ENCODE measurements around the gene DGAT2. TPM values are rescaled to one million over a fixed set of nuclear protein-coding genes. Genes with fewer than 3 reads are reported as not detected.
A peak's percentile ranks its signal among the peaks of the same experiment; 100 is the strongest.

DGAT2 gene
- total RNA-seq, 4 donors from 2014 or later, result 22.9 to 194 (median 52.8) TPM

DNA sequence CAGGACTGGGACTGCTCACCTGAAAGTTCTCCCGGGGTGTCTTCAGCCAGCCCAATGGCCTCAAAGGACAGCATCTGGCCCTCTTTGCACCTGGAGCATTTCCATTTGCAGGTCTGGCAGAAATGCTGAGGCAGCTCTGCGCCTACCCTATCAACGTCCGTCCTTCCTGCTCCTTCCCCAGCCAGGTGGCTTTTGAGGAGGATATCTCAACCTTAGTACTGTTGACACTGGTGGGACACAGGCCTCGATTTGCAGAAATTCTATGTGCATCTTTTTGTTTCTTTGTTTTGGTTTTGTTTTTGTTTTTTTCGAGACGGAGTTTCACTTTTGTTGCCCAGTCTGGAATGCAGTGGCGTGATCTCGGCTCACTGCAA, 45.9 kb upstream of the DGAT2 start:
- Histone ChIP-seq H3K4me1 (peaks cover 0 to 4% (median 0%) of the 10 kb centered on the region in 4 donors), H3K4me3 (no peak overlapping the region), H3K27ac (peak overlapping the region in 1 of 4 donors; percentile 68), H3K36me3 (no peaks in the 10 kb centered on the region), H3K27me3 (no peaks in the 10 kb centered on the region), H3K9me3 (no peaks in the 10 kb centered on the region)
- no peak for DNase-seq (ENCODE audit: low spot score in 2 of 2)
- WGBS, 2 donors, result 86 to 89% methylated on average over 9 of the region's 9 CpGs
- TF ChIP-seq POLR2A (IDR thresholded peaks at IDR 0.05), result no peak
- no peak for TF ChIP-seq CTCF (IDR thresholded peaks at IDR 0.05)
- no peak for TF ChIP-seq EP300 (IDR thresholded peaks at IDR 0.05)

DNA sequence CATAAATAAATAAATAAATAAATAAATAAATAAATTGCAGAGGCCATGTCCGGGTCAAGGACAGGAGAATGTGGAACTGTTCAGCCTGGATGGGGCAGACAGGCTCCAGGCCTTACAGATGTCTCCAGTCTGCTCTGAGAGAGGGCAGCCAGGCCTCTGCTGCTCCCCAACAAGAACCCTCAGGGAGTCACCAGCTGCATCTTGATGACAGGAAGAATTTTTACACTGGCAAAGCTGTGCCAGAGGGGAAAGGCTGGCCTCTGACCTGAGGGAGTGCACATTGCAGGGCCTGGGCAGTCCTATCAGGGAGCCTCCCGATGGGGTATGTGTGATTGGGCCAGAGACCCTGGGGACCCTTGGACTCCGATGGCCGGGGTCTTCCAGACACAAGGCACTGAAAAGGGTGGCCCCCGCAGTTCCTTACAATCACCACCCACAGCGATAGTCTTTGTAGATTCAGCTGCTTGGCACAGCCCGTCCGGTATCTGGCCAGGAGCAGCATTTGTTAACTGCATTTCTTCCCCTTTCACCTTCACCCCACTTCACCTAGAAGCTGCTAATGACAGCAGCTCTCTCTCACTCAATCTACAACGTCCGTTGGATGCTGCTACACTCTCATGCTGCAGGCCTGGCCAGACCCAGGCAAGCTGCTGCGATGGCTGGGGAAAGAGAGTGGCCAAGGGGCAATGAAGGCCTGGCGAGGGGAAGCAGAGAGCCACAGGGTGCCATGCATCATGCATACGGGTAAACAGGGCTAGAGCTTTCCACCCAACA, 42.8 kb upstream of the DGAT2 start:
- no peak for TF ChIP-seq EP300 (IDR thresholded peaks at IDR 0.05)
- TF ChIP-seq POLR2A (IDR thresholded peaks at IDR 0.05), result no peak
- no peak for TF ChIP-seq CTCF (IDR thresholded peaks at IDR 0.05)
- 58 to 62% methylated on average over 13 of the region's 13 CpGs for WGBS, 2 donors

GRCh38 chr11:75728992-75729391, 39.6 kb upstream of the DGAT2 start:
- no peak for TF ChIP-seq EP300 (IDR thresholded peaks at IDR 0.05)
- TF ChIP-seq POLR2A (IDR thresholded peaks at IDR 0.05), result no peak
- no peak for TF ChIP-seq CTCF (IDR thresholded peaks at IDR 0.05)
- Histone ChIP-seq H3K4me1 (peaks cover 0 to 4% (median 0%) of the 10 kb centered on the region in 4 donors), H3K27ac (no peak overlapping the region), H3K9me3 (no peaks in the 10 kb centered on the region), H3K36me3 (no peaks in the 10 kb centered on the region), H3K27me3 (no peaks in the 10 kb centered on the region), H3K4me3 (no peak overlapping the region)
- no peak for DNase-seq (ENCODE audit: low spot score in 2 of 2)
- whole genome bisulfite sequencing, 2 donors, result 93 to 97% methylated on average over 2 of the region's 2 CpGs

More for the DNA sequence above, 42.8 kb upstream of the DGAT2 start:
- peaks cover 0 to 4% (median 0%) of the 10 kb centered on the region in 4 donors for H3K4me1 ChIP-seq
- no peaks in the 10 kb centered on the region for H3K36me3 ChIP-seq
- no peak overlapping the region for H3K4me3 ChIP-seq
- DNase-seq (ENCODE audit: low spot score in 2 of 2), result no peak
- no peak overlapping the region for H3K27ac ChIP-seq
- H3K27me3 ChIP-seq, result no peaks in the 10 kb centered on the region
- no peaks in the 10 kb centered on the region for H3K9me3 ChIP-seq

DNA sequence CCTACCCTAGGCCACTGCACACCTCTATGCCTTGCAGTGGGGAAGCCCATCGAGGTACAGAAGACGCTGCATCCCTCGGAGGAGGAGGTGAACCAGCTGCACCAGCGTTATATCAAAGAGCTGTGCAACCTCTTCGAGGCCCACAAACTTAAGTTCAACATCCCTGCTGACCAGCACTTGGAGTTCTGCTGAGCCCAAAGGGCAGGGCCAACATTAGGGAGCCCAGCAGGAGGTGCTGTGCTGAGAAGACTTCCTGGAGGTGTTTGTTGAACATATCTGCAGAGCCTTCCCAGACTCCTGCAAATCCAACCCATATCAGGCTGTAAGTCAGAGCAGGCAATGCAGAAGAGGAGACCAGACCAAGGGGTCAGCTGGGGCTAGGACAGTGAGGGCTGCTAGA, 37.5 kb upstream of the DGAT2 start:
- Histone ChIP-seq H3K9me3 (no peaks in the 10 kb centered on the region), H3K27ac (no peak overlapping the region), H3K4me3 (no peak overlapping the region), H3K4me1 (no peaks in the 10 kb centered on the region), H3K36me3 (no peaks in the 10 kb centered on the region), H3K27me3 (no peaks in the 10 kb centered on the region)
- DNase-seq (ENCODE audit: low spot score in 2 of 2), result no peak
- TF ChIP-seq CTCF (IDR thresholded peaks at IDR 0.05) (no peak), EP300 (IDR thresholded peaks at IDR 0.05) (no peak), POLR2A (IDR thresholded peaks at IDR 0.05) (no peak)
- WGBS, 2 donors, result 90 to 94% methylated on average over 5 of the region's 5 CpGs

- Histone ChIP-seq H3K9me3 (no peaks in the 10 kb centered on the region), H3K36me3 (no peaks in the 10 kb centered on the region), H3K27me3 (no peaks in the 10 kb centered on the region), H3K4me3 (no peak overlapping the region), H3K27ac (no peak overlapping the region), H3K4me1 (no peaks in the 10 kb centered on the region)
- WGBS, 2 donors, result 78 to 83% methylated on average over 8 of the region's 8 CpGs
- TF ChIP-seq POLR2A (IDR thresholded peaks at IDR 0.05), result no peak
- TF ChIP-seq EP300 (IDR thresholded peaks at IDR 0.05), result no peak
- no peak for TF ChIP-seq CTCF (IDR thresholded peaks at IDR 0.05)
- no peak for DNase-seq (ENCODE audit: low spot score in 2 of 2)
Measured at GRCh38 chr11:75733071-75733430, 35.5 kb upstream of the DGAT2 start.
